Smooth muscle cell (in vitro differentiated cells): ENCODE results near the gene RNF207. TPM values are rescaled to one million over a fixed set of nuclear protein-coding genes. Genes with fewer than 3 reads are reported as not detected.

ENCODE experiments used
- DNase-seq: peaks from one replicate; lab custom pipeline; 2025; ENCODE audit not compliant: unreplicated experiment; lab: John Stamatoyannopoulos, UW
- H2AFZ ChIP-seq: fragments of 200-600 bp; sonication (generic); 2 replicates; pipeline ENCODE4 v1.6.0; 2016; ENCODE audit warnings: antibody characterized with exemption, low read depth, mild to moderate bottlenecking
- H3F3A ChIP-seq: fragments of 200-600 bp; sonication (generic); 2 replicates; pipeline ENCODE4 v1.6.0; 2017; ENCODE audit warnings: antibody characterized with exemption, low read depth
- H3K27ac ChIP-seq: fragments of 200-600 bp; sonication (generic); 2 replicates; pipeline ENCODE4 v1.5.1; 2016; ENCODE audit warnings: low read depth, mild to moderate bottlenecking
- H3K27me3 ChIP-seq: fragments of 200-600 bp; sonication (generic); 2 replicates; pipeline ENCODE4 v1.6.1; 2016; ENCODE audit warnings: low read depth, mild to moderate bottlenecking
- H3K36me3 ChIP-seq: fragments of 200-600 bp; sonication (generic); 2 replicates; pipeline ENCODE4 v1.5.1; 2016; ENCODE audit warnings: low read depth
- H3K4me1 ChIP-seq: fragments of 200-600 bp; sonication (generic); 2 replicates; pipeline ENCODE4 v1.5.1; 2016; ENCODE audit warnings: low read depth
- H3K4me2 ChIP-seq: fragments of 200-600 bp; sonication (generic); 2 replicates; pipeline ENCODE4 v1.6.0; 2016; ENCODE audit warnings: mild to moderate bottlenecking
- H3K4me3 ChIP-seq: fragments of 200-600 bp; sonication (generic); 2 replicates; pipeline ENCODE4 v1.5.1; 2016; ENCODE audit warnings: mild to moderate bottlenecking
- H3K79me2 ChIP-seq: fragments of 200-600 bp; sonication (generic); 2 replicates; pipeline ENCODE4 v1.6.0; 2016; ENCODE audit warnings: low read depth, mild to moderate bottlenecking
- H3K9ac ChIP-seq: fragments of 200-600 bp; sonication (generic); 2 replicates; pipeline ENCODE4 v1.6.0; 2016; ENCODE audit warnings: low read depth
- H3K9me3 ChIP-seq: fragments of 200-600 bp; sonication (generic); replicated peaks from 2 replicates; pipeline ENCODE4 v1.5.1; 2016; ENCODE audit warnings: low read depth
- H4K20me1 ChIP-seq: fragments of 200-600 bp; sonication (generic); 2 replicates; pipeline ENCODE4 v1.6.0; 2016; ENCODE audit warnings: low read depth
- CTCF ChIP-seq: fragments of 200-600 bp; sonication (generic); IDR thresholded peaks from 2 replicates; pipeline ENCODE4 v1.5.1; 2017; ENCODE audit warnings: borderline replicate concordance, mild to moderate bottlenecking, antibody characterized with exemption; ENCODE audit not compliant: insufficient read depth, poor library complexity, severe bottlenecking
- WGBS: methylation state at CpG from one replicate; pipeline ENCODE4 v1.1.7; 2016; ENCODE audit warnings: low lambda C conversion rate; 5-methylcytosine and 5-hydroxymethylcytosine counted together
- polyA plus RNA-seq: library from polyadenylated mRNA; unstranded; fragments of >200 nt; fragmentation: Nextera tagmentation; extraction: Ambion mirVana; gene quantifications from 2 replicates; pipeline ENCODE4 v1.2.1, GENCODE V29; 2016
- total RNA-seq: library from RNA; depleted of rRNA; stranded (reverse); fragments of >200 nt; gene quantifications from 2 replicates; pipeline ENCODE4 v1.2.3, GENCODE V29; 2014

RNF207 gene
- total and polyA plus RNA-seq, 2 experiments from 2014 or later = 1.8 to 2.0 TPM

GRCh38 chr1:6170116-6170741 is 35.7 kb upstream of the RNF207 start:
- Histone ChIP-seq H3K4me3 (no peak overlapping the region), H2AFZ (no peak overlapping the region), H4K20me1 (no peaks in the 10 kb centered on the region), H3K9ac (no peak overlapping the region), H3K4me1 (no peaks in the 10 kb centered on the region), H3K27ac (no peak overlapping the region), H3F3A (no peaks in the 10 kb centered on the region), H3K36me3 (no peaks in the 10 kb centered on the region), H3K9me3 (no peaks in the 10 kb centered on the region), H3K4me2 (no peak overlapping the region), H3K79me2 (no peaks in the 10 kb centered on the region), H3K27me3 (peaks cover 15% of the 10 kb centered on the region)
- TF ChIP-seq CTCF = no peak
- WGBS = 93% methylated on average over 15 of the region's 16 CpGs
- DNase-seq = no peak

- 83% methylated on average over 9 of the region's 19 CpGs for WGBS
- Histone ChIP-seq H3K36me3 (no peaks in the 10 kb centered on the region), H3K27ac (no peak overlapping the region), H2AFZ (no peak overlapping the region), H3K4me2 (no peak overlapping the region), H3K4me1 (no peaks in the 10 kb centered on the region), H4K20me1 (no peaks in the 10 kb centered on the region), H3F3A (no peaks in the 10 kb centered on the region), H3K4me3 (no peak overlapping the region), H3K79me2 (no peaks in the 10 kb centered on the region), H3K9me3 (no peaks in the 10 kb centered on the region), H3K27me3 (peaks cover 15% of the 10 kb centered on the region), H3K9ac (no peak overlapping the region)
- DNase-seq = no peak
- no peak for TF ChIP-seq CTCF
Observed at GRCh38 chr1:6170742-6171201, 35.1 kb upstream of the RNF207 start.

- H3K4me1 ChIP-seq = no peaks in the 10 kb centered on the region
- TF ChIP-seq CTCF = peak; percentile 14
- H3K36me3 ChIP-seq = no peaks in the 10 kb centered on the region
- H3K9me3 ChIP-seq = no peaks in the 10 kb centered on the region
- no peaks in the 10 kb centered on the region for H4K20me1 ChIP-seq
- H3K79me2 ChIP-seq = no peaks in the 10 kb centered on the region
- H3K9ac ChIP-seq = no peak overlapping the region
- H3K27ac ChIP-seq = no peak overlapping the region
- no peak for DNase-seq
- H3K4me2 ChIP-seq = no peak overlapping the region
- no peaks in the 10 kb centered on the region for H3F3A ChIP-seq
- no peak overlapping the region for H3K4me3 ChIP-seq
- peaks cover 21% of the 10 kb centered on the region for H3K27me3 ChIP-seq
- WGBS = 58% methylated on average over 9 of the region's 10 CpGs
- H2AFZ ChIP-seq = no peak overlapping the region
Observed at GRCh38 chr1:6171548-6172124, 34.3 kb upstream of the RNF207 start.

- peaks cover 1% of the 10 kb centered on the region for H4K20me1 ChIP-seq
- H3K79me2 ChIP-seq = no peaks in the 10 kb centered on the region
- WGBS = 82% methylated on average over 10 of the region's 10 CpGs
- no peak overlapping the region for H3K4me2 ChIP-seq
- H3K27me3 ChIP-seq = peaks cover 24% of the 10 kb centered on the region
- DNase-seq = no peak
- no peak overlapping the region for H3K9ac ChIP-seq
- TF ChIP-seq CTCF = no peak
- no peak overlapping the region for H2AFZ ChIP-seq
- no peaks in the 10 kb centered on the region for H3K9me3 ChIP-seq
- no peaks in the 10 kb centered on the region for H3K4me1 ChIP-seq
- H3K4me3 ChIP-seq = no peak overlapping the region
- no peaks in the 10 kb centered on the region for H3K36me3 ChIP-seq
- no peaks in the 10 kb centered on the region for H3F3A ChIP-seq
- no peak overlapping the region for H3K27ac ChIP-seq
Observed at GRCh38 chr1:6172549-6172948, 33.4 kb upstream of the RNF207 start.
